Hematopoietic multipotent progenitor cell (in vitro differentiated cells): ENCODE measurements around the gene PIAS1. TPM values are rescaled to one million over a fixed set of nuclear protein-coding genes. Genes with fewer than 3 reads are reported as not detected.
A peak's percentile ranks its signal among the peaks of the same experiment; 100 is the strongest.
"Not testable (repeated sequence)": the region's sequence is repeated elsewhere in the genome, so short reads cannot be mapped to it uniquely, and the experiment has no call there.

Experiments used
- DNase-seq, 3 donors: peaks; one replicate each; pipeline ENCODE4 v3.0.0-alpha.2; 2011 to 2015; ENCODE audit warnings: low read depth in 2 of 3, low spot score in 2 of 3
- total RNA-seq: library from RNA; depleted of rRNA; stranded (reverse); fragments of >200 nt; gene quantifications from one replicate; pipeline ENCODE4 v1.2.3, GENCODE V29; 2012

The PIAS1 gene
- total RNA-seq, 1 donor, result 37.7 TPM

GRCh38 chr15:68211656-68212320, 157.7 kb downstream of the PIAS1 start:
- DNase-seq, result no peak

- not testable (repeated sequence) for DNase-seq
Observed at GRCh38 chr15:68213491-68213845, 159.4 kb downstream of the PIAS1 start.

GRCh38 chr15:68213991-68214837, 160.1 kb downstream of the PIAS1 start:
- no peak for DNase-seq

DNA sequence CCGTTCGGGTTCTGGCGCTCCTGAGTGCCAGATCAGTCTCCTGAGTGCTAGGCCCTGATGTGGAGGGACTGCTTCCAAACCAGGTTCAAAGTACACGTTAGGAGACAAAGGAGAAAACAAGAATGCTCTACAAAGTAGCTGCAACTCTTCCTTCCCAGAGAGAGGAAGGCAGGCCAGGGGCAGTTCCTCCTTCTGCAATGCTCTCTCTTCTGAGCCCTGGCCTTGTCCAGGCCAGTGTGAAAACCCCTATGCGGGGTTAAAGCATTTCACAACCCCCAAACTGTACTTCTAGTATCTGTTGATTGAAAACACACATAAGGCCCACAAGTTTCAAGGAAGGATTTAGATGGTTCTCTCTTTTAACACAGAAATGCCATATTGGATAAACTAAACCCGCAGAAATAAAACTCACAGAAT, 160.7 kb downstream of the PIAS1 start:
- DNase-seq, result no peak

- DNase-seq, result no peak
Observed at GRCh38 chr15:68217341-68217740, 163.2 kb downstream of the PIAS1 start.

- DNase-seq, result no peak
Observed at GRCh38 chr15:68218331-68218730, 164.2 kb downstream of the PIAS1 start.

GRCh38 chr15:68218847-68219798, 165.0 kb downstream of the PIAS1 start:
- DNase-seq, result no peak

- DNase-seq, result no peak
Observed at GRCh38 chr15:68220489-68220888, 166.4 kb downstream of the PIAS1 start.

DNA sequence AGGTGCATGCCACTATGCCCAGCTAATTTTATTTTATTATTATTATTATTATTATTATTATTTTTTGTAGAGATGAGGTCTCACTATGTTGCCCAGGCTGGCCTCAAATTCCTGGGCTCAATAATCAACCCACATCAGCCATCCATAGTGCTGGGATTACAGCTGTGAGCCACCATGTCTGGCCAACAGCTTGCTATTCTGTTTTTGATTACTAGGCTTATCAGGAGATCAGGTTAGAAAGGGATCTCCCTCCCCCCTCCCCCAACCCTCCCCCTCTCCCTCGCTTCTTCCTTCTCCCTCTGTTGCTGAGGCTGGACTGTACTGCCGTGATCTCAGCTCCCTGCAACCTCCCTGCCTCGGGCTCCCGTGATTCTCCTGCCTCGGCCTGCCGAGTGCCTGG, 166.9 kb downstream of the PIAS1 start:
- no peak for DNase-seq

GRCh38 chr15:68221530-68222431, 167.7 kb downstream of the PIAS1 start:
- DNase-seq, result not testable (repeated sequence)

GRCh38 chr15:68222432-68222743, 168.3 kb downstream of the PIAS1 start:
- DNase-seq, result not testable (repeated sequence)

DNA sequence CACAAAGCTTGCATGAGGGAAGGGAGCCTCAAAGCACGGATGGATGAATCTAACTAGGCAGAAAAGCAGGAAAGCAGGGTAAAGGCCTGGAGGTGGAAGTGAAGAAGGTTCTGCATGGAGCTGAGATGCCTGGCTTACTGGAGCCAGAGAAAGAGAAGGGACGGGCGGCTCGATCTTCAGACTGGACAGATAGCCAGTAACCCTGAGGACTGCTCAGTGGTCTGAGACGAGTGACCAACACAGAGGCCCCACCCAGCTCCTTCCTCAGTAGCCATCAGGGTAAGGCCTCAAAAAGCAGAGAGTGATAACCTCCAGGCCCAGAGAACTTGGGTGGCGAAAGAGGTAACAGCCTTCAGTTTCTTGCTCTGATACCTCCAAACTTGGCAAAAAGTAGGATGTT, 169.1 kb downstream of the PIAS1 start:
- DNase-seq, result no peak

DNA sequence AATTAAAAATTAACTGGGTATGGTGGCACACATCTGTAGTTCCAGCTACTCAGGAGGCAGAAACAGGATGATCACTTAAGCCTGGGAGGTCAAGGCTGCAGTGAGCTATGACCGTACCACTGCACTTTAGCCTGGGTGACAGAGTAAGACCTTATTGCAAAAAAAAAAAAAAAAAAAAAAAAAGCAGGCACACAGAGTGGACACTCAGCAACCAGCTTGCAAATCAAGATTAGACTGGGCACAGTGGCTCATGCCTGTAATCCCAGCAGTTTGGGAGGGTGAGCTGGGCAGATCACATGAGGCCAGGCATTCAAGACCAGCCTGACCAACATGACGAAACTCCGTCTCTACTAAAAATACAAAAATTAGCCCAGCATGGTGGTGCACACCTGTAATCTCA, 170.0 kb downstream of the PIAS1 start:
- no peak for DNase-seq

DNA sequence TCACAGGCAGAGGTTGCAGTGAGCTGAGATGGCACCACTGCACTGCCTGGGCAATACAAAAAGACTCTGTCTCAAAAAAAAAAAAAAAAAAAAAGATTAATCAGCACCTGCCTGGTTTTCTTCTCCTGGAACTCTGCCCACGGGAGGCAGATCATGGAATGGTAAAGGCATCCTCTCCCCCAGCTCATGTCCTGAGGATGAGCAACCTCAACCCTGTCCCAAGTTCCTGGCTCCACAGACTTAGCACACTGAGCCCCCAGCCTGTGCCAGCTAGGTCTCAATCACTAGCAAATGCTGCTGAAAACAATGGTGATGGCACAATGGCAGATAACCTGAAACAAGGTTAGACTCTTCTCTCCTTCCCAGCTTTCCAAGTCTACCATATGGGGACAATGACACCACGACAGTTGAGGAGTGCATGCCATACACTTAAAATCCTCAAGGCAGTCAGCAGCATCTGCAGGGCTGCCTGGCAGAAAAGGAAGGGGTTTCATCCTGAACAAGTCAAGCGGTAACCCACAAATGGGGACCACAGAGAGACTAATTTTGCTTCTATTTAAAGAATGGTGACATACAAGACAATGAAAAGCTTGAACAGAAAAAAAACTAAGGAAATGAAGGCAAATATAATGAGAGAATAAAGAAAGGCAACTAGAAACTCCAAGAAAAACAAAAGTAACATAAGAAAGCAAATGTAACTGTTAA, 170.6 kb downstream of the PIAS1 start:
- peak in 2 of 3 donors; percentile 65 to 83 for DNase-seq

- not testable (repeated sequence) for DNase-seq
Observed at GRCh38 chr15:68225442-68225841, 171.3 kb downstream of the PIAS1 start.

DNA sequence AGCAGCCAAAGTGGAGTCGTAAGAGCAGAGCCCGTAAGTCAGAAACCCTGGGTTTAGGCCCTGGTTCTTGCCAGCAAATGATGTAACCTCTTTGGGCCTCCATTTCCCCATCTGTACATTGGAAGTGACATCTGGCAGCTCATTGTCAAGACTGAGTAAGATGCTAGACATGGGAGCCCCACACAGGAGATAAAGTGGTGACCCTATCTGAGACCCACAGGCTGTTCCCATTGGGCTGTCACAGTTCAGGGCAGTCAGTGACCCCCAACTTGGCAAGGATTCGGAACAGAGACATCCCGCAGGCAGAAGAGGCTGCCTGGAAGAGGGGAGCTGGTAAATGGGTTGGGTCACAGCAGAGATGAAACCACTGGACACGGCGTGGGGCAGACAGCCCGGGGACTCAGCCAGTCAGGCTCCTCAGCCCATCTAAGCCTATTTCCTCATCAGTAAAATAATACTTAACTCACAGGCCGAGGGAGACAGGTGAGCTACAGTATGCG, 173.6 kb downstream of the PIAS1 start:
- DNase-seq, result no peak

- no peak for DNase-seq
Observed at GRCh38 chr15:68228143-68228970, 174.2 kb downstream of the PIAS1 start.

DNA sequence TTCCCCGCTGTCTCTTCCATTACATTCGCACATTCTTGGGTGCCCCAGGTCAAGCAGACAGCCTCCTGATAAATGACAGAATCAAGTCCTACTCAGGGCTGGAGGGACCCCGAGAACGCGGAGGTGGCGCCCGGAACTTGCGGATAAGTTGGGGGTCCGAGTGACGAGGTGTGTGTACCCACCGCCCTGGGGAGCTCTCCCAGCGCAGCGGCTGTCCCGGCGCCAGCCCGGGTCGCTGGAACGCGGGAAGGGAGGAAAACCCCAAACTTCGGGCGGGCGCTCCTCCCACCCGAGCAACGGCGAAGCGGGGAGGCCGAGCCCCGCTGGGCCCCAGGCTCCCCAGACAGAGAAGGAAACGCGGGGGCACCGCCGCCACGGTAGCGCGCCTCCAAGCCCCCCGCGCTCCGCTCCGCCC, 174.9 kb downstream of the PIAS1 start:
- no peak for DNase-seq
